NAMALWA (cell line): ENCODE results near the gene FFAR4.

Experiments
- DNase-seq: peaks from one replicate; pipeline ENCODE4 v3.0.0-alpha.2; 2015; ENCODE audit warnings: low spot score

The FFAR4 gene

GRCh38 chr10:93600446-93601145, 34.1 kb downstream of the FFAR4 start:
- no peak for DNase-seq

DNA sequence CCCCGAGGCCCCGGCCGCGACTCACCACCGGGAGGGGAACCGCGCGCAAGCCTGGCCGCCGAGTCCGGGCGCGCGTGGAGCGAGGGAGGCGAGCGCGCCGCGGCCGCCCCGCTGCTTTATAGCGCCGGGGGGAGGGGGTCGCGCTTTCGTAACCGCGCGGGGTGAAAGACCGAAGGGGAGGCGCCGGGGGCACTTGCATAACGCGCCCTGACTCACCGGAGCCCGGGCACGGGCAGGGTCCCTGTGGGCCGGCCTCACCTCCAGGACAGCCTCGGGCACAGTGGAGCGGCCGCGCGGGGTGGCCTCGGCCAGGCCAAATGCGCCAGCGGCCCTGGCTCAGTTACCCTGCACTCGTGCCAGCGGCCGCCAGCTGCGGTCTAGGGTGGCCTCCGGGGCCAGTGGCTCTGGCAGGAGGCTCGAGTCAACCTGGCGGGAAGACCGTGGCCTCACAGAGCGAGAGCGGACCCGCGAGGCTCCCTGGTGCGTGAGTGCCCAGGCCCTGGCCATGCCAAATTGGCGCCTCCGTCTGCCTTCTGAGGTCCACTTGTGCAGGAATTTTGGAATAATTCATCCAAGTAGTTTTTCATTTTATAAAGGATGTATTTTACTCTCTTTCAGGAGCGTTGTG, 34.8 kb downstream of the FFAR4 start, which contains the start of gene RBP4:
TSS of gene RBP4 (minus strand) at position 90 of the 628 bp plus-strand sequence. CDS start 207 bp downstream, outside the sequence.
- no peak for DNase-seq

GRCh38 chr10:93601774-93602162, 35.3 kb downstream of the FFAR4 start:
- no peak for DNase-seq

- no peak for DNase-seq
Observed at GRCh38 chr10:93603023-93603422, 36.6 kb downstream of the FFAR4 start.

GRCh38 chr10:93604146-93604545, 37.7 kb downstream of the FFAR4 start:
- DNase-seq: no peak

DNA sequence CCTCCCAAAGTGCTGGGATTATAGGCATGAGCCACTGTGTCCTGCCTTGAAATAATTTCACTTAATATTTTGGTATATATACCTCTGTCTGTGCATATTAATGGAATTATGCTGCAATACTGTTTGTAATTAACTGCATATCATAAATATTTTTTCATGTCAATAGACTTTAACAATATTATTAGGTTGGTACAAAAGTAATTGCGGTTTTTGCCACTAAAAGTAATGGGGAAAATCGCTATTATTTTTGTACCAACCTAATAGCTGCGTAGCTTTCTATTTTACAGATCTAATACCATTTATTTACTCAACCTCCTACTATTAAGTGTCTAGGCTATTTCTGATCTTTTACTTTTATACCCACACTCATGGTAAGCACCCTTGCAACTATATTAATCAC, 42.0 kb downstream of the FFAR4 start:
- no peak for DNase-seq

GRCh38 chr10:93612311-93612710, 45.8 kb downstream of the FFAR4 start, which contains the start of gene PDE6C:
Gene PDE6C (plus strand): TSS chr10:93612537. CDS start chr10:93612726, 189 bp downstream.
- DNase-seq: no peak

DNA sequence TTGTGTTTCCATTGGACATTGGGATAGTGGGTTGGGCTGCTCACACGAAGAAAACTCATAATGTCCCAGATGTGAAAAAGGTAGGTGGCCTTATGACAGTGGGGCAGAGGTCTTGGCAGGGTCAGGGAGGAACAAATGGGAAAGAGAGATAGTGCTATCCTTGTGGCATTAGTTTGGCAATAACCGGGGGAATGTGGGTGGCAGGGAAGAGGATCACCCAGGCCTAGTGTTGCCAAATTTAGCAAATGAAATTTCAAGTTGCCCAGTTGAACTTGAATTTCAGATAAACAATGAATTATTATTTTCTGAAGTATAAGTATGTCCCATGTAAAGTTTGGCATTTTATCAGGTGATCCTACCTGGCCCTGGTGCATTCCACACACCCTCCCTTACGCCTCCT, 46.7 kb downstream of the FFAR4 start:
- DNase-seq: no peak

DNA sequence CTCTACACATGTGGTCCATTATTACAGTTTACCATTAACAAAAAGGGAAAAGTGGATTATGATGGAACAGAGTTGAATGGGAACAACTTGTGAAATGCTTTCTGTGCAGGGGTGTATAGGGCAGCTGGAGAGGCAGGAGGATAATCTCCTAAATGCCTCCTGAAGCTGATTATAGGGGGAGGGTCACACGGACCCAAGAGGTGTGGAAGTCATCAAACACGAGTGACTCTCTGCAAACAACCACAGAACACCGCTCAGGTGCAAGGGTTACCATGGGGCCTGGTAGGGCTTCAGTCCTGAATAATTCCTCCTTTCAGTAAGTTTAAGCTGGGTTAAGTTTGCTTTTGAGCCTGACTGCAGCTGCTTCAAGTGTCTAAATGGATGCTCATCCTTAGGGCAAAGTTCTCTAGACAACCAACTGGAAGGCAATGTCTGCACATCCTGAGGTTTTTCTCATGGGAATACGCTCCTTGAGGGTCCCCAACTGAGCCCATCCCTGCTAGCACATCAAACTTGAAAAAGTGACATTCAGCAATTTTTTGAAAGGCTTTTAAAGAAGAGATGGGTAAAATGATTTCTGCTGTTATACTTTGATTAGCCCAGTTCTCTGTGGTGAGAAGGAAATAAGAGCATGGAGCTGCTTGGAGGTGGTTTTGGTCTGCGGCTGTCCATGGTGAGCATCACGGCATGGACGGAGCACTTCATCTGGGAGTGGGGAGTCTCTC, 47.8 kb downstream of the FFAR4 start:
- no peak for DNase-seq

GRCh38 chr10:93615576-93616235, 49.2 kb downstream of the FFAR4 start:
- DNase-seq: no peak

DNA sequence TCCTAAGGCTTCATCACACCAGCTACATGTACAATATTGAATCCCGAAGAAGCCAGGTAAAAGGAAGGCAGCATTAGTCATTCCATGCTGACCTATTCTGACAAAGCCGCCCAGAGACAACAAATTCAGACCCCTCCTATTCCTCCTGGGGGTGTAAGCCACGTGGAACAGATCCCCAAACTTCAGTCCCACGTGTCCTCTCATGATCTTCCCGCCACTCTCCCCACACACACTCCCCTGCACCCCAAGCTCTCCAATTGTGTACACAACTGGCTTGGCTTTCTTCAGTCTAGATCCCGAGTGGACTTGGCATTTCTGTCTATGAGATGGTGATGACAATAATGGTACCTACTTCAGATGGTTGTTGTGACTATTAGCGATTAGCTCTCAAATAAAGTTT, 54.5 kb downstream of the FFAR4 start:
- DNase-seq: no peak

DNA sequence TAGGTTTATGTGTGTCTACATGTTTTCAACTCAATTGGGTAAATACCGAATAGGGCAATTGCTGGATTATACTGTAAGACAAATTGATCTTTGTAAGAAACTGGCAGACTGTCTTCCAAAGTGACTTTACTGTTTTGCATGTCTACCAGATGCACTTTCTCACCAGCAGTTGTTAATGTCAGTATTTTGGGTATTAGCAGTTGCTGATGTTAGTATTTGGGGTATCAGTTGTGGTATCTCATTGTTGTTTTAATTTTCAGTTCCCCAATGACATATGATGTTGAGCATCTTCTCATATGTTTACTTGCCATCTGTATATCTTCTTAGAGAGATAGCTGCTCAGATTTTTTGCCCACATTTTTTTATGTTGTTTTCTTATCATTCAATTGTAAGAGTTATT, 56.5 kb downstream of the FFAR4 start:
- no peak for DNase-seq

DNA sequence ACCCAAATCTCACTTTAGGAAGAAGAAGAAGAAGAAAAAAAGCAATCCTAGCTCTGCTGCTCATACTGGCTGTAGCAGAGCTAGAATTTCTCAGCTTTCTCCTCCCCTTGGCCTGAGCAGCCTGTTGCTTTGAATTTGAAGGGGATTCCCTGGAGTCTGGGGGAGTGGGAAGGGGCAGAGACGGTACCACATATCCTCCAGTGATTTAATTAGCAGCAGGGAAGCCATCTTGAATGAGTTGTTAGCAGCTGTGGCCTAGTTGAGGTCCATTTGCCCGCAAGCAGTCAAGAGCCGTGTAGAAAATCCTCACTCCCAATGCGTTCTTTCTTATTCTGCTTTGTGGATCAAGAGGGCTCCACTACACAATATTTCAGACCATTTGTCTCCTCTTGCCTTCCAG, 62.4 kb downstream of the FFAR4 start:
- no peak for DNase-seq

DNA sequence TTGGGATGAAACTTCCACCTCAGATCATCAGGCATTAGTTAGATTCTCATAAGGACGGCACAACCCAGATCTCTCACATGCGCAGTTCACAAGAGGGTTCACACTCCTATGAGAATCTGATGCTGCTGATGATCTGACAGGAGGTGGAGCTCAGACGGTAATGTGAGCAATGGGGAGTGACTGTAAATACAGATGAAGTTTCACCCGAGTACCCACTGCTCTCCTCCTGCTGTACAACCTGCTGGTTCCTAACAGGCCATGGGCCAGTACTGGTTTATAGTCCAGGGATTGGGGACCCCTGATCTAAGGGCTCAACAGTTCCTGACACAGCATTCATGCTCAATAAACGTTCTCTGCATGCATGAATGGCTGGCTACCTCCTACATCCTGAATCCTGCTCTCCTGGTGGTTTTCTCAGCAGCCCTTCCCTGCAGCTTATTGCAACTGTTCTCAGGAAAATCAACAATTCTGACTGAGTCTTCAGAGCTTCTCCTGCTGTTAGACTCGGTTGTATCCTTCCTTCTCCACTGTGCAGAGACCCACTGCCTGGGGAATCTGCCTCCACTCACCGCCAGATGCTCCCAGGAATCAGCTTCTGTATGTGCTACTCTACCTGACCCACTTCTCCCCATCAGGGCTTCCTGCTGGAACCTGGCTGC, 63.3 kb downstream of the FFAR4 start:
- no peak for DNase-seq

DNA sequence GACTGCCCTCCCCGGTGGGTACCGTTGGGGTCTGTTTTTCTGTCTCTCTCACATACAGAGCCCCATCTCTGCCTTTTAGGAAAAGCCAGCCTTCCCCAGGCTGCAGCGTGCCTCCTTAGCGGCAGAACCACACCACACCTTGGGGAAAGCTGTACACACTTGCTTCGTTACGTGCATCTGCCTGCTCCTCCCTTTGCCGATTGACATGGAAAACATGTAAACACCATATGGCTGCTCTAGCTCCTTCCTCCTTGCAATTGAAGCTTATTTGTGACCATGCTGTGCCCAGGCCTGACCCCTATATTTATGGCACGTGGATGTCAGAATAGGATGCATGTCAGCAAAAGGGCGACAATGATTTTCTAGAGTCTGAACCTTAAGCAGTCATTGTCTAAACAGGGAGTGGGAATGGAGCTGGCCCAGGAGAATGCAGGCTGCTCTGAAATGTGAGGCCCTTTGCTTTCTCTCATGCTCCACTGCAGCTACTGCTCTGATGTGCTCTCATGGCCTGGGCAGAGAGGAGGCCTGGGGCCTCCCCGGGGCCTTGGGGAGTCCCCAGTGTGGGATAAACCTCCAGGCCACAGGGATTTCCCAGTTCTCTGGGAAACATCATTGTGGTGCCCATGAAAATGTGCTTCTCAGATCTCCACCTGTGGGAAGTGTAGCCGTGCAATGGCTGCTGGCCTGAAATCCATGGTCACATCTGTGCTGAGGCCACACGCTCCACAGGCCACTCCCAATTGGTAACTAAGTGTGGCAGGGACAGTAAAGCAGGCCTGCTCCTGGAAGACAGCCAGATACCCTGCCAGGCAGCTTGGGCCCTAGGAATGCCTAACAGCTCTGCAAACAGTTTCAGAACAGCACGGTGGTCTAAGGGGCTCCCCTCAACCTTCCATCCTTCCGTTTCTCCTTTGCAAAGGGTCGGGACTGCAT, 64.4 kb downstream of the FFAR4 start:
- DNase-seq: no peak
